Naive B cell (primary cell): ENCODE results near the gene RTKN2. TPM values are rescaled to one million over a fixed set of nuclear protein-coding genes. Genes with fewer than 3 reads are reported as not detected.

Experiments used
- ATAC-seq, 2 donors: fragments of 150-1000 bp; cut with Tn5 transposase; 2 replicates each; pipeline ENCODE4 v1.10.0; 2021; ENCODE audit warnings: low read depth in 2 of 2, mild to moderate bottlenecking in 2 of 2, moderate library complexity in 2 of 2
- DNase-seq: peaks from one replicate; pipeline ENCODE4 v3.0.0; 2022
- H3K27ac Mint-ChIP-seq, 6 donors: one replicate each; pipeline ENCODE4 v1.8.0; 2020 to 2022; ENCODE audit warnings: mild to moderate bottlenecking in 6 of 6, mixed read lengths in 6 of 6, moderate library complexity in 5 of 6, inconsistent platforms in 2 of 6
- H3K27me3 Mint-ChIP-seq, 3 donors: one replicate each; pipeline ENCODE4 v1.8.0; 2021 to 2022; ENCODE audit warnings: mixed read lengths in 3 of 3, mild to moderate bottlenecking in 1 of 3
- H3K36me3 Mint-ChIP-seq, 2 donors: one replicate each; pipeline ENCODE4 v1.8.0; 2020 to 2022; ENCODE audit warnings: mixed read lengths in 2 of 2, inconsistent platforms in 1 of 2, mild to moderate bottlenecking in 1 of 2
- H3K4me1 Mint-ChIP-seq, 3 donors: one replicate each; pipeline ENCODE4 v1.8.0; 2020 to 2022; ENCODE audit warnings: mixed read lengths in 3 of 3, inconsistent platforms in 1 of 3, mild to moderate bottlenecking in 1 of 3, moderate library complexity in 1 of 3
- H3K4me3 Mint-ChIP-seq, 8 donors: one replicate each; pipeline ENCODE4 v1.8.0; 2020 to 2022; ENCODE audit warnings: mild to moderate bottlenecking in 8 of 8, mixed read lengths in 8 of 8, moderate library complexity in 8 of 8, inconsistent platforms in 2 of 8
- H3K9me3 Mint-ChIP-seq, 7 donors: one replicate each; pipeline ENCODE4 v1.8.0; 2020 to 2022; ENCODE audit warnings: mixed read lengths in 7 of 7, mild to moderate bottlenecking in 5 of 7, inconsistent platforms in 2 of 7, moderate library complexity in 1 of 7
- polyA plus RNA-seq, 6 donors: library from polyadenylated mRNA; unstranded; fragments of 300-500 nt; fragmentation: Illumina TruSeq; gene quantifications; one replicate each; pipeline ENCODE4 v1.2.3, GENCODE V29; 2021; ENCODE audit warnings: low read depth in 6 of 6

RTKN2 gene
- polyA plus RNA-seq, 6 donors from 2014 or later, result 0.04 to 0.73 (median 0.17) TPM

- DNase-seq (no peak), ATAC-seq (no peak)
- no peak overlapping the region for H3K4me3 Mint-ChIP-seq
- H3K4me1 Mint-ChIP-seq, result peaks cover 21 to 23% (median 22%) of the 10 kb centered on the region in 3 donors
- no peaks in the 10 kb centered on the region for H3K27me3 Mint-ChIP-seq
- H3K27ac Mint-ChIP-seq, result peak overlapping the region in 2 of 6 donors; percentile 15 to 66
- H3K36me3 Mint-ChIP-seq, result no peaks in the 10 kb centered on the region
- H3K9me3 Mint-ChIP-seq, result peaks cover 0 to 8% (median 1%) of the 10 kb centered on the region in 7 donors
Measured at GRCh38 chr10:62149621-62150020, 119.0 kb downstream of the RTKN2 start.

GRCh38 chr10:62148155-62148554 lies 120.5 kb downstream of the RTKN2 start:
- DNase-seq (no peak), ATAC-seq (no peak)
- no peaks in the 10 kb centered on the region for H3K36me3 Mint-ChIP-seq
- no peaks in the 10 kb centered on the region for H3K27me3 Mint-ChIP-seq
- H3K4me3 Mint-ChIP-seq, result no peak overlapping the region
- H3K27ac Mint-ChIP-seq, result no peak overlapping the region
- peaks cover 15 to 29% (median 21%) of the 10 kb centered on the region in 3 donors for H3K4me1 Mint-ChIP-seq
- H3K9me3 Mint-ChIP-seq, result peaks cover 0 to 8% (median 4%) of the 10 kb centered on the region in 7 donors

GRCh38 chr10:62147425-62147824 lies 121.2 kb downstream of the RTKN2 start:
- H3K36me3 Mint-ChIP-seq, result no peaks in the 10 kb centered on the region
- ATAC-seq, result no peak

GRCh38 chr10:62136931-62137330 lies 131.7 kb downstream of the RTKN2 start:
- peaks cover 0 to 13% (median 4%) of the 10 kb centered on the region in 7 donors for H3K9me3 Mint-ChIP-seq
- peaks cover 0 to 7% of the 10 kb centered on the region in 2 donors for H3K36me3 Mint-ChIP-seq
- no peaks in the 10 kb centered on the region for H3K27me3 Mint-ChIP-seq
- H3K4me3 Mint-ChIP-seq, result no peak overlapping the region
- DNase-seq (no peak), ATAC-seq (no peak)
- H3K4me1 Mint-ChIP-seq, result peaks cover 10 to 13% (median 11%) of the 10 kb centered on the region in 3 donors
- no peak overlapping the region for H3K27ac Mint-ChIP-seq

More at GRCh38 chr10:62147425-62147824, 121.2 kb downstream of the RTKN2 start:
- no peak for DNase-seq
- Mint-ChIP-seq H3K4me1 (peaks cover 15 to 29% (median 21%) of the 10 kb centered on the region in 3 donors), H3K27me3 (no peaks in the 10 kb centered on the region), H3K9me3 (peaks cover 0 to 10% (median 4%) of the 10 kb centered on the region in 7 donors), H3K4me3 (no peak overlapping the region), H3K27ac (no peak overlapping the region)

- ATAC-seq, result no peak
- Mint-ChIP-seq H3K4me3 (no peak overlapping the region), H3K9me3 (peaks cover 3 to 23% (median 13%) of the 10 kb centered on the region in 7 donors), H3K27me3 (no peaks in the 10 kb centered on the region), H3K36me3 (peaks cover 0 to 12% of the 10 kb centered on the region in 2 donors), H3K4me1 (peaks cover 0 to 21% (median 4%) of the 10 kb centered on the region in 3 donors), H3K27ac (peak overlapping the region in 2 of 6 donors; percentile 3 to 12)
- no peak for DNase-seq
Measured at GRCh38 chr10:62133618-62134017, 135.0 kb downstream of the RTKN2 start.

Other genes with a start within 250 kb of the RTKN2 start
- under 1 TPM in 1 of 6 donors, not detected in 5; 0.12 TPM for gene ZNF365, start 105.5 kb upstream of the RTKN2 start, polyA plus RNA-seq